Esophagus muscularis mucosa (tissue), 4 donors: ENCODE results near the gene FAM3B.

Source experiments
- CTCF ChIP-seq, 3 experiments: fragments of 200-600 bp in 2 of 3; fragments of 450-650 bp in 1 of 3; sonication (generic) in 2 of 3; IDR thresholded peaks; one replicate each; pipeline ENCODE4 v1.5.1; 2017 to 2019; ENCODE audit warnings: antibody characterized with exemption in 3 of 3, mild to moderate bottlenecking in 2 of 3, moderate library complexity in 1 of 3
- EP300 ChIP-seq: sonication (generic); formaldehyde crosslinking; IDR thresholded peaks from one replicate; pipeline ENCODE4 v1.6.1; 2017; ENCODE audit warnings: antibody characterized with exemption
- POLR2A ChIP-seq: fragments of 450-650 bp; IDR thresholded peaks from one replicate; pipeline ENCODE4 v1.6.1; 2017; ENCODE audit warnings: antibody characterized with exemption, moderate library complexity, mild to moderate bottlenecking, low read depth
- POLR2AphosphoS5 ChIP-seq, 2 donors: sonication (generic); formaldehyde crosslinking; IDR thresholded peaks; one replicate each; pipeline ENCODE4 v1.6.1; 2017; ENCODE audit warnings: antibody characterized with exemption in 2 of 2

- TF ChIP-seq CTCF (IDR thresholded peaks at IDR 0.05), result no peak
- no peak for TF ChIP-seq POLR2A
- TF ChIP-seq EP300, result no peak
- no peak for TF ChIP-seq POLR2AphosphoS5 (IDR thresholded peaks at IDR 0.05)
These were observed 9.4 kb upstream of the FAM3B start for GRCh38 chr21:41307219-41307618.
